BJ (cell line): ENCODE results near the gene ADPRH. TPM values are rescaled to one million over a fixed set of nuclear protein-coding genes. Genes with fewer than 3 reads are reported as not detected.

ENCODE experiments used
- CTCF ChIA-PET: fragments of 350-600 bp; formaldehyde crosslinking; extraction: SDS; loops from one replicate; lab custom pipeline; 2021; ENCODE audit warnings: antibody characterized with exemption, inconsistent platforms; lab: Yijun Ruan, JAX
- POLR2A ChIA-PET: fragments of 300-600 bp; sonication (Branson Sonifier 250); formaldehyde crosslinking; extraction: SDS; loops from one replicate; lab custom pipeline; 2021; ENCODE audit warnings: antibody characterized with exemption; lab: Charles Lee
- DNase-seq: peaks from one replicate; pipeline ENCODE4 v3.0.0-alpha.2; 2011; ENCODE audit warnings: low read depth
- H3K27me3 ChIP-seq: 2 replicates; pipeline ENCODE4 v1.6.0; 2011; ENCODE audit warnings: low read length; ENCODE audit not compliant: control insufficient read depth, insufficient read depth
- H3K36me3 ChIP-seq: 2 replicates; pipeline ENCODE4 v1.5.1; 2011; ENCODE audit warnings: low read length; ENCODE audit not compliant: control insufficient read depth, insufficient read depth
- H3K4me3 ChIP-seq: 2 replicates; pipeline ENCODE4 v1.5.1; 2011; ENCODE audit warnings: low read depth, mild to moderate bottlenecking, control low read depth, low read length
- polyA plus RNA-seq: library from polyadenylated mRNA; depleted of rRNA; stranded (reverse); fragments of >200 nt; gene quantifications from 2 replicates; pipeline ENCODE4 v1.2.3, GENCODE V29; 2011
- TF ChIP-seq, protein P1 (sequence below): IDR thresholded peaks from 2 replicates; pipeline ENCODE4 v1.5.1; 2011; ENCODE audit warnings: low read depth, mild to moderate bottlenecking, control low read depth, inconsistent platforms, low read length, moderate library complexity; ENCODE audit not compliant: insufficient read depth

ADPRH gene
- polyA plus RNA-seq, 1 experiment: 1.6 TPM

DNA sequence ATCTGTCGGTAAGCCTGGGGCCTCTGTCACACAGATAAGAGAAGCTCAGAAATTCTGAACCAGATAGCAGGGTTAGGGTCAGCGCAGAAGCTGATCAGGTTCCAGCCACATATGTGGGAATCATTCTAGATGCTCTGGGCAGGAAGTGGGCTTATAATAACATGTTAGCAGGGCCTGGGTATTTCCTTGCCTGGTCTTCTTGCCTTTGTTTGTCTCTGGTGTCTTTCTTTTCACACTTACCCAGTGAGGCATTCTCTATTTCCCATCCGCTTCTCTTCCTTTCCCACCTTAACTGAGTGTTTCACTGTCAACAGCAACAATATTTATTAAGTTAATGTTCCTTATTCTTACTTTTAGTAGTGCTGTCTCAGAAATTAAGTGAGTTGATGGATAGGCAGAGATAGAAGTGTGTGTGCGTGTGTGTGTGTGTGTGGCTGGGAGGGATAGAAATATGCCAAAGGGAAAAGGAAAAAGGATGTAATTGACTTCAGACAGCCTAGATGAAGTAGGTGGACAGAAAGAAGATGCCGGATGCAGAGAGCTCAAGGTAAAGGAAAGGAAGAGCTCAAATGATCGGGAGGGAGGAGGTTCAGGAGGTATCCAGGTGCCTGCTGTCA, 20.4 kb downstream of the ADPRH start:
- no peak for DNase-seq
- Histone ChIP-seq H3K36me3 (no peaks in the 10 kb centered on the region), H3K4me3 (no peak overlapping the region), H3K27me3 (no peaks in the 10 kb centered on the region)
- ChIA-PET CTCF (interaction anchor here (1.0 to 3.1 kb wide), 6 partner anchors 9 to 82 kb away, joined by 3 to 19 read pairs (median 6); no protein-coding TSS in a partner anchor), POLR2A (no interaction called here)
- TF ChIP-seq, protein P1, sequence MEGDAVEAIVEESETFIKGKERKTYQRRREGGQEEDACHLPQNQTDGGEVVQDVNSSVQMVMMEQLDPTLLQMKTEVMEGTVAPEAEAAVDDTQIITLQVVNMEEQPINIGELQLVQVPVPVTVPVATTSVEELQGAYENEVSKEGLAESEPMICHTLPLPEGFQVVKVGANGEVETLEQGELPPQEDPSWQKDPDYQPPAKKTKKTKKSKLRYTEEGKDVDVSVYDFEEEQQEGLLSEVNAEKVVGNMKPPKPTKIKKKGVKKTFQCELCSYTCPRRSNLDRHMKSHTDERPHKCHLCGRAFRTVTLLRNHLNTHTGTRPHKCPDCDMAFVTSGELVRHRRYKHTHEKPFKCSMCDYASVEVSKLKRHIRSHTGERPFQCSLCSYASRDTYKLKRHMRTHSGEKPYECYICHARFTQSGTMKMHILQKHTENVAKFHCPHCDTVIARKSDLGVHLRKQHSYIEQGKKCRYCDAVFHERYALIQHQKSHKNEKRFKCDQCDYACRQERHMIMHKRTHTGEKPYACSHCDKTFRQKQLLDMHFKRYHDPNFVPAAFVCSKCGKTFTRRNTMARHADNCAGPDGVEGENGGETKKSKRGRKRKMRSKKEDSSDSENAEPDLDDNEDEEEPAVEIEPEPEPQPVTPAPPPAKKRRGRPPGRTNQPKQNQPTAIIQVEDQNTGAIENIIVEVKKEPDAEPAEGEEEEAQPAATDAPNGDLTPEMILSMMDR: no peak

DNA sequence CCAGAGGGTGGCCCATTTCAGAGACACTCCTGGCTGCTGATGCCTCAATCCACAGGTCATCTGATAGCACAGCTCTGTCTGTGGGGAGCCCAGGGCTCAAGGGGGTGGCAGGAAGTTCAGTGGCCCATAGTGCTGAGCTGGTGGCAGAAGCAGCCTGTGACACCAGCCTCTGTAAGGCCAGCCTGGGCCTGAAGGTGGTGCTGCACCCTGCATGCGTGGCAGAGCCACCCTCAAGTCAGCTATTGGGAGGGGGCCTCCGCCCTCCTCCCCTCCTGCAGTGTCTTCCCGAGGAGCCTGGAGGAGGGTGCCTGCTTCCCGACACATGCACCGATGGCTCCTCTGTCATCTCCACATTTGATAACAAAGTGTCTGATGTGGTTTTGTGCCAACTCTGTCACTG, 21.4 kb downstream of the ADPRH start:
- ChIA-PET CTCF (interaction anchor here (0.7 to 3.1 kb wide), 8 partner anchors 8 to 81 kb away, joined by 3 to 19 read pairs (median 4); no protein-coding TSS in a partner anchor), POLR2A (no interaction called here)
- H3K4me3 ChIP-seq: no peak overlapping the region
- H3K36me3 ChIP-seq: no peaks in the 10 kb centered on the region
- TF ChIP-seq, protein P1: peak; percentile 47
- DNase-seq: no peak
- no peaks in the 10 kb centered on the region for H3K27me3 ChIP-seq

DNA sequence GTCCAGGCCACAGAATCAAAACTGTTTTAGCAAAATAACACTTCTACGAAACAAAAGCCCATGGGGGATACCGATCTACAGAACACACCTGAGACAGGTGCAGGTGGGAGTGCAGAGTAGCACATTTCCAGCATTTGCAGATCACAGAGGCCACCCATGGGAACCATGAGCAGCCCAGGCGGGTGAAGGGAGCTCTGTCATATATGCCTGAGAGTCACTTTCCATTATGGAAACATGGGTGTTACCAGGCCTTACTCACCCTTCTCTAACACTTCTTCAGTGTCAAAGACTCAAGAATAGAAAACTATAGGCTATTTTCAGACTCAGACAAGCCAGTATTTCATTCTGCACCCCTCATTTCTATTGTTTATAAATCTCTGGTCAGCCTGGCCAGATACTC, 21.9 kb downstream of the ADPRH start:
- CTCF ChIA-PET: interaction anchor here (0.7 to 3.1 kb wide), 6 partner anchors 27 to 80 kb away, joined by 3 to 19 read pairs (median 4); no protein-coding TSS in a partner anchor
- no peaks in the 10 kb centered on the region for H3K36me3 ChIP-seq
- TF ChIP-seq, protein P1: no peak
- POLR2A ChIA-PET: no interaction called here
- H3K4me3 ChIP-seq: no peak overlapping the region
- DNase-seq: no peak
- no peaks in the 10 kb centered on the region for H3K27me3 ChIP-seq

DNA sequence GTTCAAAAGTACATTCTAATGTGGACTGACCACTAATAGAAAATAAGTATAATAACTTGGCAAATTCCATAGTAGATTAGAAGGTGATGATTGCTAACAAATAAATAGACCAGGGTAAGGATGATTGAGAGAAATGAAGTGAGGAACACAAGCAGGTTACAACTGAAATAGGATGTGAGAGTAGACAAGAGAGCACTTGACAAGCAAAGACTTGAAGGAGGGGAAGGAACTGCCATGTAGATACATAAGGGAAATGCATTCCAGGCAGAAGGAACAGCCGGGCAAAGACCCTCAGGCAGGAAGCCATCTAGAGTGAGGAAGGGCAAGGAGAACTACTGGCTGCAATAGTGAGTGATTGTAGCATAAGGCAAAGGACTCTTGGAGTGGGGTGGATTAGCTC, 23.4 kb downstream of the ADPRH start:
- DNase-seq: no peak
- TF ChIP-seq, protein P1: no peak
- H3K36me3 ChIP-seq: no peaks in the 10 kb centered on the region
- POLR2A ChIA-PET: no interaction called here
- 0 out of 2 replicates have a peak, but pooled peaks cover 2% of the 10 kb centered on the region for H3K27me3 ChIP-seq
- H3K4me3 ChIP-seq: no peak overlapping the region
- CTCF ChIA-PET: no interaction called here

DNA sequence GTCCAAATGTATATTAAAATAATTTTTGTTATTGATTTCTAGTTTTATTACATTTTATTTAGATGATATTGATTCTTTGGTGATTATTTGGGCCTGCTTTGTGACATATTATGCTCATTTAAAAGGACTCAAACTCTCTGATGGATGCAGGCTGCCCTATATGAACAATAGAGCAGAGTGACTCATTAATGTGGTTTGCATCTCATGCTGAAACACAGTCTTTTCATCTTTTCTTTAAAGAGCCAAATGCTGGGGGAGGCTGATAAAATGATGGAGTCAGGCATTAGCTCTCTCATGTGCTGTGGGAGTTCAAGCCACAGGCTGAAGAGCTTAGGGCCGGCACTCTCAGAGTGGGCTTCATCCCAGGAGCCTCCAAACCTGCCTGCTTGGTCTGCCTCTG, 25.6 kb downstream of the ADPRH start:
- DNase-seq: no peak
- ChIA-PET POLR2A (no interaction called here), CTCF (no interaction called here)
- no peaks in the 10 kb centered on the region for H3K36me3 ChIP-seq
- H3K4me3 ChIP-seq: no peak overlapping the region
- TF ChIP-seq, protein P1: no peak
- H3K27me3 ChIP-seq: peaks cover 5% of the 10 kb centered on the region; the same call in 1 of the 2 replicates
